Activated CD8-positive, alpha-beta memory T cell treated with anti-CD3 and anti-CD28 coated beads, Interleukin-2, amount 50 U/mL, for 48 hours (primary cell): Measurements from ENCODE around the gene CCK.

ENCODE experiments used
- DNase-seq: peaks from one replicate; pipeline ENCODE4 v3.0.0-alpha.2; 2020

CCK gene

DNA sequence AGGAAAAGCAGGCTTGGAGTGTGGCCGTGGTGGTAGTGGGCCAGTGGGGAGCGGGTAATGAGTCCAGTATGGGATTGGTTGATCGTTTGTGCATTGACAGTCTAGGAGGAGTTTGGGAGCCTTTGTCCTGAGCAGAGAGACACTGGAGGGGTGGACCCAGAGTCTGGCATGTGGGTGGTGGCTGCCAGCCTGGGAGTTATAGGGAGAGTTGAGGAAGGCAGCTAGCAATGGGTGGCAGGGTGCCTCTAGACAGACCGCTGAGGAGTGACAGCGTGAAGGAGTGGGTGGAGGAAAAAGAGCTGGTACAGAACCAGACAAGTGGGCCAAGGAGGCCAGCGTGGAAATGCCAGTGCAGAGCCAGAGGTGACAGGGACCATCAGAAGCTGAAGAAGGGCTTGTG is 1.9 kb upstream of the CCK start:
- no peak for DNase-seq

- DNase-seq, result no peak
Measured at GRCh38 chr3:42265059-42265991, 660 bp downstream of the CCK start.

DNA sequence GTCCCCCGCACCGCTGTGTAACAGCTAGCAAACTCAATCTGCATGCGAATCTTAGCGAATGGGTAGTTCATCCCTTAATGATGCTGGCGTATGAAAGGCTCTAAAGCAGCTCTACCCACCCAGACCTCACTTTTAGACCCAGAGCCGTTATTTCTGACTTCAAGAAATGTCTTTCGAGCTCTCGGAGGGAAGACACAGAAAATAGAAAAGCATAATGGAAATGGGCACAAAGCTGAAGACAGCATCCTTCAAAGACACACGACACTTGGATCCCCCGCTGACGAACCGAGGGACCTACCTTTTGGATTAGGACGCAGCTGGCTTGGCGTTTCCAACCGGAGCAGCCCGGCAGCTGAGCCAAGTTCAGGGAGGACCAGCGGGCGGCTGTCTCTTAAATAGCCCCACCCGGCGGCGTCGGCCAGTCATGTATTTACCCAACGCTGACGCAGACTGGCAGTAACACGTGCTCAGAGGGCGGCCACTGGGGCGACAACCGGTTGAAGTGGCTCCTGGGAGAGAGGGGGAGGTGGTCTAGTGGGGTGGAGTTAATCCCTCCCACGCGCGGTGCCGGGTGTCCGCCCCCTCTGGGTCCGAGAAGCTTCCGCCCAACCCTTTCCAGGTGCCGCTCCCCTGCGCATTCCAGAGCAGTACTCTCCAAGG is 1.5 kb downstream of the CCK start:
- DNase-seq, result no peak

DNA sequence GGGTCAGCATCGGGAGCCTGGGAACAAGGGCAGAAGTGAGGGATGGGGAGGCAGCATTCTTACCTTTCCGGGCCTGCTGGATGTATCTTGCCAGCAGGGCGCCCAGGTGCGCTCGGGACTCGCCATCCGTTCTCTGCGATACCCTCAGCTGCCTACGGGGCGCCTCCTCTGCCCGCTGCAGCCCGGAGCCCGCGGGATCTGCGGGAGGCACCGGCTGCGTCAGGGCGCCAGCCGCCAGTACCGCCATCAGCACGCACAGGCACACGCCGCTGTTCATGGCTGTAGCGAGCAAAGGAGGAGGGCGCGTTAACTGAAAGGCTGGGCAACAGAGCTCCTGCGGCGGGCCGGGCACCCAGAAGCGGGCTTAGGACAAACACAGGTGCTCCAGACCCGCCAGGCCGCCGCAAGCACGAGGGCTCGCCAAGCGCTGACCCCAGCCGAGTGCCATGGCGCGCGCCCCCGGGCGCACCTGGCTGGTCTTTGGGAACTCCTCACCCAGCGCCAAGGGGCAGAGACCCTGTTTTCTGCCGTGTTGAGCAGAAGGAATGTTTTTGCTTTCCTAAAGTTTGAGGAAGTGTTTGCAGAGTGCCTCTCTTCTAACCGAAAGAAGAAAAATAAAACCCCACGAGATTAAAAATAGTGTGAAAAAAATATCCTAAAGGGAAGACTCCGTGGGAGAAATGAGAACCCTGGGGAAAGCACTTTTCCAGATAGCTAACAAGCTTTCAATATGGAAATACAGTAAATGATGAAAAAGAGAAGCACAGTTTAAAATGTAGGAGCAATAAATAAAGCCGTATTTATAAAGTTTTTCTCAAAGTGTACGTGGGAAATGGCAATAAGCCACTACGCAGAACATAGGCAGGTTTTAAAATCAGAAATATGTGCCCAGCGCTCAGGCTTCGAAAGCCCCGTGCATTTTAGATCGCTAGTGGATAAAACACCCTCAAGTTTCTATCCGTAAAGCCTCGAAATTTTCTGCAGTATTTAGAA is 2.3 kb downstream of the CCK start:
- DNase-seq, result no peak

DNA sequence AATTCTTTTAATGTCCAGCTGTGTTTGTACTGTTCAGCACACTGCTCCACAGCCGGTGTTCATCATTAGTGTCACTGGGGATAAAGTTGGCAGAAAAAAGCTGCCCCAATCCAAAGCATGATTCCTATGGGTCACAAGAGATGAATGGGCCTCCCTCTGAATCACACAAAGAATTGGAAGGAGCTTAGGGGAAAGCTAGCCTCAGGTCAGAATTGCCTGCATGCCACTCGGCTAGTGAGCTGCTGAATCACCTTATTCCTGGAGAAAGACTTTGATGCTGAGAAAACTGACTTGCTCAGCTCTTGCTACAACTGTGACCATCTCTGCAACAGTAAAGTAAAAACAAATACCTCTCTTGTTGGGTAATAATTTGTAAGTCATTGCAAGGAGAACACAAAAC is 3.5 kb downstream of the CCK start:
- no peak for DNase-seq

DNA sequence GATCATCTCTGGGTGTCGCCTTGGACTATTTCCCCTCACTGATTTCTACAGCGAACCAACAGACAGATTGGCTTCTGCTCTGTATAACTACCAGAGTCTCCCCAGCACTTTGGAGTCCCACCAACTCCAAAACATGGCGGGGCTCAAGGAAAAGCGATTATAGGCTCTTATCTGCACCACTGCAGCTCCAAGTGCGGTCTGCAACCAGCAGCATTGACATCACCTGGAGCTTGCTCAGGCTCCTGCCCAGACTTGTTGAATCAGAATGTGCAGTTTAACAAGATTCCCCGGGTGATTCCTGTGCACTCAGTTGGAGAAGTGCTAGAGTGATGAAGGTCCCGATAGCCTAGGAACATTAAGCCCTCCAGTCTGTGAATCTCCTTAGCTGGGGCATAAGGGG is 9.0 kb downstream of the CCK start:
- no peak for DNase-seq

GRCh38 chr3:42256135-42256819 is 9.7 kb downstream of the CCK start:
- DNase-seq, result no peak

- DNase-seq, result no peak
Measured at GRCh38 chr3:42254566-42254965, 11.4 kb downstream of the CCK start.

DNA sequence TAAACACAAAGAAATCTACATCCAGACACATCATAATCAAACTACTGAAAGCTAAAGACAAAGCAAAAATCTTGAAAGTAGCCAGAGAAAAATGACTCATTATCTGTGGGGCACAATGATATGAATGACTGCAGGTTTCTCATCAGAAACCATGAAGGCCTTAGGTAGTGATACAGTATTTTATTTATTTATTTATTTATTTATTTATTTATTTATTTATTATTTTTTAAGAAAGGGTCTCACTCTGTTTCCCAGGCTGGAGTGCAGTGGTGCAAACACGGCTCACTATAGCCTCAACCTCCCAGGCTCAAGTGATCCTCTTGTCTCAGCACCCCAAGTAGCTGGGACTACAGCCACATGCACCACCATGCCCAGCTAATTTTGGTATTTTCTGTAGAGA is 15.2 kb downstream of the CCK start:
- no peak for DNase-seq

DNA sequence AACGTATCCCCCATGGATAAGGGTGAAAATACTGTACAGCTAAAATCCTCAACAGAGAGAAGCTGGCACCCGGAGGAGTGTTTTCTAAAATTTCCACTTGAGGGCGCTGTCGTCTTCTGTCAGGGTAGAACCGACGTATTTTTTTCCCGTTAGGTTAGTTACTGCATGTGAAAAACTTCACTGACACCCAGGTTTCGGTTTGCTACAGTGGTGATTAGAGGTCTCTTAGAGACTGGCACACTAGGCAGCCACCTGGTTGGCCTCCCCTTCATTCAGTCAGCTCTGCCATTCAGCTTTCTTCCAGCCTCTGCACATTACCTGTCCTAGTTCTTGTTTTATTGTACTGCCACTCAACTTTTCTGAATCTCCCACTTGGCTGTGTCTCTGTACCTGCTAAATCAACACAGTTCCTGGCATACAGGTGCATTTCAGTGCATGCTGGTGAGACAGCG is 18.4 kb downstream of the CCK start:
- DNase-seq, result peak; percentile 67

DNA sequence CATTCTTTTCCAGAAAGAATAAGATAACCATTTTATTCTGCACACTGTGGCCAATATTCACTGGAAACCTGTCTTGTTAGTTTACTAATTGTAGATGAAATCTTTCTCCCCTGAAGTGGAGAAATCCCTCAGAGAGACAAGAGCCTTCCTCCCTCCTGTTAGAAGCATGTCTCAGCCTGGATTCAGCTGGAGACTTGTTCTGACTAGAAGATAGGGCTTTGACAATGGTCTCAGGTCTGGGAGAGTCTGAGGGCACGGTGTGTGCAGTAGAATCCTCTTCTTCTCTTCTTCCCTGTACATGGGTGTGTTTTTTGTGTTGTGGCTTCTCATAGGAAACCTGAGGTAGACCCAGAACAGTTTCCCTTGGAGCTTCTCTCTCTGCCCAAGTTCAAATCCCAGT is 19.9 kb downstream of the CCK start:
- DNase-seq, result no peak

GRCh38 chr3:42236611-42237010 is 29.4 kb downstream of the CCK start:
- DNase-seq, result no peak

DNA sequence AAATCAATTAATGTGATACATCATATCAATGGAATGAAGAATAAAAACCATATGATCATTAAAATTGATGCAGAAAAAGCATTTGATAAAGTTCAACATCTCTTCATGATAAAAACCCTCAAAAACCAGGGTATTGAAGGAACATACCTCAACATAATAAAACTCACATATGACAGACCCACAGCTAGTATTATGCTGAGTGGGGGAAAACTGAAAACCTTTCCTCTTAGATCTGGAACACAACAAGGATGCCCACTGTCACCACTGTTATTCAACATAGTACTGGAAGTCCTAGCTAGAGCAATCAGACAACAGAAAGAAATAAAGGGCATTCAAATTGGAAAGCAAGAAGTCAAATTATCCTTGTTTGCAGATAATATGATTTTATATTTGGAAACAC is 30.5 kb downstream of the CCK start:
- no peak for DNase-seq

DNA sequence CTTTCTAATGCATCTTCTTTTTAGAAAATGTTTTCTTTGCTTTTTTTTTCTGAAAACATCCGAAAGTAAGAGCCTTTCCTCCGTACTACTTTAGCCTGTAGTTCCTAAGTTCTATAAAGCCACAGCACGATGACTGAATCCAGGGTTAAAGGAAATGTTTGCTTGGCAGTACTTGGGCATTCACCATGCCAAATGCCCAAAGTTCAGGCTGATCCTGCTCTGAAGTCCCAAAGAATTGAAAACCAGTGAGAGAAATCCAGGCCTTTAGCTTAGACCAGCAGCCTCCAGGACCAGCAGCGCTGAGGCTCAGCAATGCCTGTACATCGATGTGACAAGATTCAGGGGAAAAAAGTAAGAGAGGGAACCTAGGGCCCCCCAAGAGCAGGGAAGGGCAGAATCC is 35.1 kb downstream of the CCK start:
- no peak for DNase-seq

DNA sequence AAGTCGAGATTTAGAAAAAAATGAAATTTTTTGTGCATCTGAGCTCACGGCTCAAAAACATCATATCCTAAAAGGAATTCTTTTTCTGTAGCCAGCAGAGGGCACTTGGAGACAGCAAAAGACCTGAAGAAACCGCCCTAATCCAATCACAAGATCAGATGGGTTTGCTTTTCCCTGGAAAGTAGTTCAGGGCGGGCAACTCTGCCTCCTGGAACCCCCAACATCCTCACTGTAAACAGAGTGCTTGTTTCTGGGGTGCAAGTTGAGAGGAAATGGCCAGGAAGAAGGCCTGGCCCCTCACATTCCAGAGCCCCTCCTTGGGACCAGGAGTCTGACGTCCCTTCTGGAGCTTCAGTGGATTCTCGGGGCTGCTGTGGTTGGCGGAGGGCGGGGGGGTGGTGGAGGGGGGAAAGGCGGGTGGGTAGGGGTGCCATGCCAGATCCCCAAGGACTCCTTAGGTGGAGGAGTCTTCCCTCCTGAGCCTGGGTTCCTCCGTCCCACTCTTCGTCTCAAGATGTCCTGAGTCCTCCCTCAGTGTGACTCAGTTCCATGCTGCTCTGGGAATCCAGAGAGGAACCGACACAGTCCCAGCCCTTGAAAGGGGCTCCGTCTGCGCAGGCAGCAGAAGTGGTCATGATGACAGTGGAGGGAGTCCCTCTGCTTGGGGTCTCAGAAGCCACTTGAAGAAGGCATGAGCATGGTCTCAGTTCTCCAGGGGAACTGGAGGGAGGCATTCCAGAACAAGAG is 35.9 kb downstream of the CCK start:
- DNase-seq, result no peak

DNA sequence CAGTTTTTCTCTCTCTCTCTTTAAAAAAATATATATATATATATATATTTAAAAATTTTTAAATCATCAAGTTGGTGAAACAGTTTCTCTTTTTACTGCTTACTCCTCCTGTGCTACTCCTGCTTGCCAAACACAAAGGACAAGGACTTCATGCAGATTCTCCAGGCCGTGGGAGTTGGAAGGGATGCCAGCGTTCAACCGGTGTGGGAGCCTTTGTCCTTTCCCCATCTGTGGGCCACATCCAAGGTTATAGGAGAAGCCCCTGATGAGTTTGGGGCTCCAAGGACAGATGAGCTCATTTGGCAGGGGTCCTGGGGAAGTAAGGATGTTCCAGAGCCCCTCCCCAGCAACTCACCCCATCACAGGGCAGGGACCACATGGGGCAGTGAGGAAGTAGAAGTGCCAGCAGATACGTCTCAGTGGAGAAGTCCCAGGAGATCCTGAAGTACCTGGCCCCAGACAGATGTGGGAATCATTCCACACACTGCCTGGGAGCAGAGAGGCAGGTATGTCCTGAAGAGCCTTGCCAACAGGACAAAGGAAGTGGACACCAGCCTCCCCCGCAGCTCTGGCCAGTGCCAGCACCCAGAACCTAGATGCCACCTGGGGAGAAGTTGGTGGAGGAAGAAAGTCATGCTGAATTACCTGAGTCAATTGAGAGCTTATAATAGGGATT is 36.6 kb downstream of the CCK start:
- DNase-seq, result no peak

GRCh38 chr3:42228796-42229195 is 37.2 kb downstream of the CCK start:
- no peak for DNase-seq

DNA sequence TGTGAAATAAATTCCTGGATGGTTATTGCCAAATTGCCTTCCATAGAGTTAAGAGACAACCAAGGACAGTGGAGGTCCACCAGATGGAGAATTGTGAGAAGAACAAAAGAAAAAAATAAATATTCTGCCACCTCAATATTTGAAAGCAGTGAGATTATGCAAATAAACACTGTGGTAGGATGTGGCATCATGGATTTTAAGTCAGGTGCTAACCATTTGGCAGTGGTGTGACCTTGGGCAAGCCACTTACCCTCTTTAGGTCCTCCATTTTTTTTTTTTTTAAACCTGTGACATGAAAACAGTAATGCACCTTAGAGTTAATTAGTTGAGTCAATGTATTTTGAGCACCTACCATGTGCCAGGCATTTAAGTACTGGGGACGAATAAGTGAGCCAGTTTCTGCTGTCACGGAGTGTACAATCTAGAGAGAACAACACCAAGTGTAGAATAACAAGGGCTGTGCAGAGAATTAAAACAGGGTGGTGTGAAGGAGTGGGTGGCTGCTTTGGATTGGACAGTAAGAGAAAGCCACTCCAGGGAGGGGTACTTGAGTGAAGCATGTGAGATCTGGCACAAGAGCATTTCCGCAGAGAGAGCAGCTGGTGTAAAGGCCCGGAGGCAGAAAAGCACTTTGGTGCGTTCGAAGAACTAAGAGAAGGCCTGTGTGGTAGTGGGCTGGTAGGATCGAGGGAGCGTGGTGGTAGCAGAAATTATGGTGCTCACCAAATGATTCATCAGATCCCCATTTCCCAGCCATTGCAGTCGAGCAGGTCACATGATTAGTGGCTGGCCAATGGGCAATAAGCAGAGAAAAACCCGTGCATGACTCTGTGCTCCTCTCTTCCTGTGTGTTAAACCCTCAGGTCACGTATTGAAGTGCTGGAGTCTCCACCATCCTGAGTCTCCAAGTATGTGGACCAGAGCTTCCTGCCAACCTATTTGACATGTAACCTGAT is 39.2 kb downstream of the CCK start:
- no peak for DNase-seq

- DNase-seq, result no peak
Measured at GRCh38 chr3:42225486-42226363, 40.3 kb downstream of the CCK start.
